NCI-H146 (cell line): ENCODE data around the gene POLR1B.
"Not testable (repeated sequence)": the region's sequence is repeated elsewhere in the genome, so short reads cannot be mapped to it uniquely, and the experiment has no call there.

Source experiments
- DNase-seq: peaks from one replicate; lab custom pipeline; 2025; lab: John Stamatoyannopoulos, UW

Gene POLR1B

GRCh38 chr2:112541315-112542122 lies 746 bp upstream of the POLR1B start:
- DNase-seq, result peak; percentile 93

GRCh38 chr2:112542984-112543661 lies 858 bp downstream of the POLR1B start:
- peak; percentile 18 for DNase-seq

- no peak for DNase-seq
These were observed 5.1 kb downstream of the POLR1B start for GRCh38 chr2:112547333-112547732.

GRCh38 chr2:112548980-112549379 lies 6.7 kb downstream of the POLR1B start:
- no peak for DNase-seq

GRCh38 chr2:112566104-112566503 lies 23.8 kb downstream of the POLR1B start:
- no peak for DNase-seq

- DNase-seq, result not testable (repeated sequence)
These were observed 24.2 kb downstream of the POLR1B start for GRCh38 chr2:112566508-112566907.

- no peak for DNase-seq
These were observed 29.7 kb downstream of the POLR1B start for GRCh38 chr2:112572005-112572404.

- no peak for DNase-seq
These were observed 35.5 kb downstream of the POLR1B start for GRCh38 chr2:112577756-112578155.

- no peak for DNase-seq
These were observed 37.0 kb downstream of the POLR1B start for GRCh38 chr2:112579241-112579640.

- DNase-seq, result no peak
These were observed 37.8 kb downstream of the POLR1B start for GRCh38 chr2:112580084-112580483.

GRCh38 chr2:112582314-112582746 lies 40.1 kb downstream of the POLR1B start:
- DNase-seq, result peak; percentile 70

- DNase-seq, result peak; percentile 46
These were observed 41.4 kb downstream of the POLR1B start for GRCh38 chr2:112583497-112584133.

- DNase-seq, result peak; percentile 97
These were observed 42.0 kb downstream of the POLR1B start, which contains the start of gene CHCHD5 for GRCh38 chr2:112584134-112584890. CHCHD5 (plus strand) TSS chr2:112584609; CDS start chr2:112584648, 39 bp downstream.

GRCh38 chr2:112584891-112585250 lies 42.6 kb downstream of the POLR1B start:
- DNase-seq, result no peak

- no peak for DNase-seq
These were observed 43.1 kb downstream of the POLR1B start for GRCh38 chr2:112585400-112585799.

- DNase-seq, result no peak
These were observed 43.7 kb downstream of the POLR1B start for GRCh38 chr2:112585873-112586464.

GRCh38 chr2:112588611-112589045 lies 46.4 kb downstream of the POLR1B start:
- DNase-seq, result peak; percentile 83

GRCh38 chr2:112591413-112591812 lies 49.1 kb downstream of the POLR1B start:
- no peak for DNase-seq

- DNase-seq, result no peak
These were observed 51.5 kb downstream of the POLR1B start for GRCh38 chr2:112593736-112594135.

- DNase-seq, result no peak
These were observed 55.5 kb downstream of the POLR1B start for GRCh38 chr2:112597537-112598322.

GRCh38 chr2:112600634-112601033 lies 58.4 kb downstream of the POLR1B start:
- DNase-seq, result no peak
